T-helper 2 cell treated with Interferon-gamma antibody and Interleukin-4, amounts not matched to agents 5 μg/mL and 100 μg/mL, for 36 hours (primary cell): ENCODE results near the gene SORL1.
A peak's percentile ranks its signal among the peaks of the same experiment; 100 is the strongest.

Experiments
- DNase-seq: peaks from one replicate; pipeline ENCODE4 v3.0.0; 2021; ENCODE audit warnings: low spot score
- H3K27ac Mint-ChIP-seq: one replicate; pipeline ENCODE4 v1.8.0; 2021; ENCODE audit warnings: mild to moderate bottlenecking, mixed read lengths
- H3K27me3 Mint-ChIP-seq: one replicate; pipeline ENCODE4 v1.8.0; 2021; ENCODE audit warnings: low read depth, mixed read lengths
- H3K36me3 Mint-ChIP-seq: one replicate; pipeline ENCODE4 v1.8.0; 2021; ENCODE audit warnings: low read depth, mixed read lengths
- H3K4me1 Mint-ChIP-seq: one replicate; pipeline ENCODE4 v1.8.0; 2021; ENCODE audit warnings: low read depth, mixed read lengths
- H3K4me3 Mint-ChIP-seq: one replicate; pipeline ENCODE4 v1.8.0; 2022; ENCODE audit warnings: mild to moderate bottlenecking, moderate library complexity, mixed read lengths
- H3K9me3 Mint-ChIP-seq: one replicate; pipeline ENCODE4 v1.8.0; 2021; ENCODE audit warnings: mixed read lengths

SORL1 gene

DNA sequence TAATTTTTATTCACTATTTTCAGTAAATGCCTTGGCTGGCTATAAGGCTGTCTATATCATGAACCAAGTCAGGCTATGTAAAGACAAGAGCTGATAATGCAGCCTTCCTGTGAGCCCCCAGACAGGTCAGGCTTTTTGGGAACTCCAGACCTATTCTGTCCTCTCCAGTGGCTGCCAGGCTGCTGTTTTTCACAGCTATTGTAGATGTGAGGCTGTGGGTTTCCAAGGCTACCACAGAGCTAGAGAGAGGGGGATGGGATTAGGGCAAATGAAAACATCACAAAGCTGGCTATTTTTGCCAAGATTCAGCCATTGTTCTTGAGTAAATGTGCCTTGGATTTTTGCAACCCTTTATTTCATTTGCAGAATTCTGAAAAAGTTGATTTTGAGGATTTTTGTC lies 56.3 kb downstream of the SORL1 start:
- no peak for DNase-seq
- Mint-ChIP-seq H3K9me3 (peaks cover 27% of the 10 kb centered on the region), H3K4me3 (no peak overlapping the region), H3K27me3 (no peaks in the 10 kb centered on the region), H3K27ac (no peak overlapping the region), H3K4me1 (peaks cover 11% of the 10 kb centered on the region), H3K36me3 (peaks cover 82% of the 10 kb centered on the region)

DNA sequence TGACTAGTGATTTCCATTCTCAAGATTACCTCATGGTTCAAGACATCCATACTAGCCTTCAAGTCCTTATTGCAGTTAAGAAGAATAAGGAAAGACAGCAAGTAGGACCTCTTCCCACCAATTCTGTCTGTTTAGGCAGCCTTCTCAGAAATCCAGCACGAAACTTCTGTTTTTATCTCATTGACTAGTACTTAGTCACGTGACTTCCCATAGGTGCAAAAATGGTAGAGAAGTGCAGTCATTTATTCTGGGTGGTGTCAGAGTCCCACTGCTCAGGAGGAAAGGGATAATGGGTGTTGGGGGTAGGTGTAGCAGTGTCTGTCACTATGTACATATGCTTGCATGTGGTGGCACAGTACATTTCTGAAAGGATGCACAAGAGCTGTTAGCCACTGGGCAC lies 58.3 kb downstream of the SORL1 start:
- Mint-ChIP-seq H3K27ac (no peak overlapping the region), H3K27me3 (no peaks in the 10 kb centered on the region), H3K36me3 (peaks cover 82% of the 10 kb centered on the region), H3K9me3 (peaks cover 15% of the 10 kb centered on the region), H3K4me3 (no peak overlapping the region), H3K4me1 (peaks cover 23% of the 10 kb centered on the region)
- DNase-seq: no peak

DNA sequence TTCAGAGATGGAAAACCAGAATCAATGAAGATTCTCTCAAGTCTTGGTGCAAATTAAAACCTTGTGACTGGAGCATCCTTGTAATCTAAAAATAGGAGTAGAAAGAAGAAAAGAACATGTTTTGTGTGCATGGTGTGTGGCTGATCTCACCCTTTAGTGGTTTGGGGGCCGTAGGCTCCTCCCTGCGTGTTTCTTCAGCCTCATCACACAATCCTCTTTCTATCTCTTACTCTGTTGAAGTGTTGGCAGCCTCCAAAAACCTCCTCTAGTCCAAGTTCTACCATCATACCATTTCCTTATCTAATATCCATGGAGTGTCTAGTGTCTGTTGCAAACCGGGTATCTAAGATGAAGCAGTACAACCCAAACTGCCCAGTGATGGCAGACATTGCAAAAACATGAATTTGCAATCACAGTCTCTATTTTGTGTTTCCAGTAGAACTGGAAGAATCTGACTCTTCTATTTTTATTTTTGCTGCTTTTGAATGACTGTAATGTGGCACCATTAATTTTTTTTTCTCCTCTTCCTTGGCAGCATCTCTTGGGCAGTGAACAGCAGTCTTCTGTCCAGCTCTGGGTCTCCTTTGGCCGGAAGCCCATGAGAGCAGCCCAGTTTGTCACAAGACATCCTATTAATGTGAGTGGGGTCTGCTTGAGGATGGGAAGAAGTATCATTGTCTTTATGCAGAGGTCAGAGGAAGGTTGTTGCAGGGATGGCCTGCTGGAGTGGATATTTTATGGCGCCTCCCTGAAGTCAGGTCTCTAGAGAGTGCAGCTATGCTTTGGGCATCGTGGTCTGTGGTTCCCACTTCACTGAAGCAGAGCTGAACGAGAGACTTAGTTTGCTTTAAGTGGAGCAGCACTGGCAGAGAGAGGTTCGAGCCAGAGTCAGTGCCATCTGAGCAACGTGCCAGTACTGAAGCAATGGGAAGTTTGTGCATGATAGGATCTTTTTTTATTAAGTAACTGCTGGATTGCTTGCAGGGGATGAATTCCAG lies 60.7 kb downstream of the SORL1 start:
- H3K27ac Mint-ChIP-seq: no peak overlapping the region
- H3K27me3 Mint-ChIP-seq: no peaks in the 10 kb centered on the region
- peaks cover 73% of the 10 kb centered on the region for H3K36me3 Mint-ChIP-seq
- no peaks in the 10 kb centered on the region for H3K9me3 Mint-ChIP-seq
- H3K4me3 Mint-ChIP-seq: no peak overlapping the region
- no peak for DNase-seq
- peaks cover 23% of the 10 kb centered on the region for H3K4me1 Mint-ChIP-seq

DNA sequence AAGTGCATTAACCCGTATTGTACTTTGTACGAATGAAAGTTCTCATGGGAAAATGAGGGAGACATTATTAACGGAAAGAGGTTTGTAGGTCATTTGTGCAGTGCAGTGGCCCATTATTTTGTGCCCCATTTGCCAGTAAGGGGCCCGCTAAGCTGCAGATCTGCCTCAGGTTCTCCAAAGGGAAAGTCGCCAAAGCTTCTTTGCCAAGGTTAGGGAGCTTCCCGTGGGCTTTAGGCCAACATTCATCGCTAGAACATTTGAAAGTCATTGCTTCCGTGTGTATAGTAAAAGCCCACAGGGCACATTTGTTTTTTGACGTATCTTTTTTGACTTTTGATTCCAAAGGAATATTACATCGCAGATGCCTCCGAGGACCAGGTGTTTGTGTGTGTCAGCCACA lies 61.7 kb downstream of the SORL1 start:
- Mint-ChIP-seq H3K27me3 (no peaks in the 10 kb centered on the region), H3K9me3 (no peaks in the 10 kb centered on the region)

DNA sequence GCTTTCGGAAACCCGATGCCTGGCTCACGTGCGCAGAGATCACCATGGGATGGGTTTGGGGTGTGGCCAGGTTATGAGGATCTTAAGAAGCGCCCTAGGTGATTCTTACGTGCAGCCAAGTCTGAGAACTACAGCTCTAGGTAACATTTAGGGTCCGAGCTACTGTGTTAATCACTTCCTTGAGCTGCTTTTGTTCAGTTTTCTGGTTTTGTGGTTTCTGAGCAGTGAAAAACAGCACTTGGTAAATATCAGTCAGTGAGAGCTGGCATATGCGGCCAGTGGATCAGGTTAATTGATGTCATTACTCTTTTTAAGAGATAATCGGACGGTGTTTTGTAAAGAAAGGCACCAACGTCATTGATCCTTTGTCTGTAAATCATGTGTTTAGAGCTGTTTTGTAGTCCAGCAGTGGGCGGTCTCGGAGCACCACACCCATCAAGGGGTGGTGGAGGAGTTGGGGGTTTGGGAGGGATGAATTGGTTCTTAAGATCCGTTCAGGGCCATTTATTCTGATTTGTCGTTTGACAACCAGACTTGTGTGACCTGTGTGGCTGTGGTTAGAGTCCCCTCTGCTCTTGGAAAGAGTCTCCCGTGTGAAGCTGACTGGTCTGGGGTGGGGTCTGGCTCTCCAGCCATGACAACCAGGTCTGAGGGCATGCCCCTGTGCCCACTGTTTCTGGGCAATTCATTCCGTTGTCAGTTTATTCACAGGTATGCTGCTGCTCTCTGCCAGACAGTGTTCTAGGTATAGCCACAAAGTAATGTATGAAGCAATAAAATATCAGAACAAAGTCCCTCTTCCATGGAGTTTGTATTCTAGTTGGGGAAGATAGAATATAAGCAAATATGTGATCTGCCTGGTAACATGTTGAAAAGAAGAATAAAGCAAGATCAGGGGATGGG lies 62.6 kb downstream of the SORL1 start:
- peak overlapping the region; percentile 29 for H3K27ac Mint-ChIP-seq
- peaks cover 23% of the 10 kb centered on the region for H3K4me1 Mint-ChIP-seq
- no peaks in the 10 kb centered on the region for H3K9me3 Mint-ChIP-seq
- DNase-seq: no peak
- H3K4me3 Mint-ChIP-seq: no peak overlapping the region
- H3K27me3 Mint-ChIP-seq: no peaks in the 10 kb centered on the region
- H3K36me3 Mint-ChIP-seq: peaks cover 71% of the 10 kb centered on the region

More for the DNA sequence above, 61.7 kb downstream of the SORL1 start:
- no peak overlapping the region for H3K27ac Mint-ChIP-seq
- no peak for DNase-seq
- peaks cover 23% of the 10 kb centered on the region for H3K4me1 Mint-ChIP-seq
- H3K4me3 Mint-ChIP-seq: no peak overlapping the region
- H3K36me3 Mint-ChIP-seq: peaks cover 69% of the 10 kb centered on the region

DNA sequence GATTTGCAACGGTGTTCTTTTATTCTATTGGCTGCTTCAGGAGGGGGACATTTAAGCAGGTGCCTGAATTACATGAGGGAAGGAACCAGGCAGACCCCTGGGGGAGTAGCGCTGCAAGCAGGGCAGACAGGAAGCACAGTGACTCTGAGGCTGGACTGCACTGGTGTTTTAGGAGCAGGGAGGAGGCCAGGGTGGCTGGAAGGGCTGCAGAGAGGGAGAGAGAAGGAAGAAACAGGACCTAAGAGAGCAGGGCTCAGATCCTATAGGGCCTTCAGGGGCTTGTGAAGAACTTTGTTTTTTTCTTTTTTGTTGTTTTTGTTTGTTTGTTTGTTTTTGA lies 63.2 kb downstream of the SORL1 start:
- H3K4me1 Mint-ChIP-seq: peaks cover 25% of the 10 kb centered on the region
- H3K4me3 Mint-ChIP-seq: no peak overlapping the region
- H3K27ac Mint-ChIP-seq: peak overlapping the region; percentile 26
- H3K27me3 Mint-ChIP-seq: no peaks in the 10 kb centered on the region
- no peaks in the 10 kb centered on the region for H3K9me3 Mint-ChIP-seq
- DNase-seq: no peak
- H3K36me3 Mint-ChIP-seq: peaks cover 71% of the 10 kb centered on the region

DNA sequence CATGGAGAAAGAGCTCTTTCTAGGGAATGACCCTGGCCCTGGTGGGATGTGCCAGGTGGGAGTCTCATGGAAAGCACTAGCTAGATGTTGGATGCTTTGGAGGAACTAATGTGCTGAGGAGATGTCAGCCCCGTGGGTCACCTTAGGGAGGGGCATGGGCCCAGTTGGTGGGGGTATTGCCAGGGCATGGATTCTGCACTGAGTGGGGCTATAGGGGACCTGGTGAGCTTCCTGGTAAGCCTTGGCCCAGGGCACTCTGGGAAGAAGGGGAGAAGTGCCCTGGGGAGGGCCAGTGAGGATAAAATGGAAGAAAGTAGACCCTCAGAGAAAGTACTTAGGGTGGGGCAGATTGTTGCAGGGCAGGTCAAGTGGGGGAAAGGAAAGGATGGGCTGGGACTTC lies 65.9 kb downstream of the SORL1 start:
- H3K27ac Mint-ChIP-seq: no peak overlapping the region

DNA sequence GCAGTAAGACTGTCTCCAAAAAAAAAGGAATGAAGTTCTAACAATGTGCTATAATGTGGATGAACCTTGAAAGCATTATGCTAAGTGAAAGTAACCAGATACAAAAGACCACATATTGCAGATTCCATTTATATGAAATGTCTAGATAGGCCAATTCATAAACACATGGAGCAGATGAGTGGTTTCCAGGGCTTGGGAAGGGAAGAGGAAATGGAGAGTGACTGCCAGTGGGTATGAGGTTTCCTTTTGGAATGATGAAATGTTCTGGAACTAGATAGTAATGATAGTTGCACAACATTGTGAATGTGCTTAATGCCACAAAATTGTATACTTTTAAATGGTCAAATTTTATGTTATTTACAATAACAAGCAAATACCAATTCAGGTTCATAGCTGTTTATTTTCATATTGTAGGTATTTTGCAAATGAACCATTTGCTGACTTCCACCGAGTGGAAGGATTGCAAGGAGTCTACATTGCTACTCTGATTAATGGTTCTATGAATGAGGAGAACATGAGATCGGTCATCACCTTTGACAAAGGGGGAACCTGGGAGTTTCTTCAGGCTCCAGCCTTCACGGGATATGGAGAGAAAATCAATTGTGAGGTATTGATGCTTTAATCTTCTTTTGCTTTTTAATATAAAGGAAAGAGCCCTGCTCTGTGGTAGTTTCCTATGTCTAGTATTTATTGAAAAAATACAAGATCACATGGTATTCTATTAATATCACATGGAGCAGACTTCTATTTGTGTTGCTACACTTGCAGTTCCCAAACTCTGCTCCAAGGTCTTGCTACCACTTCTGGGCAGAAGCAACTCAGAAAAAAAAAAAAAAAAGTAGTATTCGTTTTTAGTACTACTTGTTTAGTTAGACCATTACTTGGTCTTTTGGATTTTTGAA lies 68.4 kb downstream of the SORL1 start:
- Mint-ChIP-seq H3K27ac (peak overlapping the region; percentile 11), H3K9me3 (peaks cover 10% of the 10 kb centered on the region), H3K4me3 (no peak overlapping the region), H3K4me1 (peaks cover 15% of the 10 kb centered on the region), H3K36me3 (peaks cover 69% of the 10 kb centered on the region), H3K27me3 (no peaks in the 10 kb centered on the region)
- DNase-seq: no peak

More for the DNA sequence above, 65.9 kb downstream of the SORL1 start:
- DNase-seq: no peak
- Mint-ChIP-seq H3K4me3 (no peak overlapping the region), H3K27me3 (no peaks in the 10 kb centered on the region), H3K4me1 (peaks cover 29% of the 10 kb centered on the region), H3K9me3 (no peaks in the 10 kb centered on the region), H3K36me3 (peaks cover 72% of the 10 kb centered on the region)

DNA sequence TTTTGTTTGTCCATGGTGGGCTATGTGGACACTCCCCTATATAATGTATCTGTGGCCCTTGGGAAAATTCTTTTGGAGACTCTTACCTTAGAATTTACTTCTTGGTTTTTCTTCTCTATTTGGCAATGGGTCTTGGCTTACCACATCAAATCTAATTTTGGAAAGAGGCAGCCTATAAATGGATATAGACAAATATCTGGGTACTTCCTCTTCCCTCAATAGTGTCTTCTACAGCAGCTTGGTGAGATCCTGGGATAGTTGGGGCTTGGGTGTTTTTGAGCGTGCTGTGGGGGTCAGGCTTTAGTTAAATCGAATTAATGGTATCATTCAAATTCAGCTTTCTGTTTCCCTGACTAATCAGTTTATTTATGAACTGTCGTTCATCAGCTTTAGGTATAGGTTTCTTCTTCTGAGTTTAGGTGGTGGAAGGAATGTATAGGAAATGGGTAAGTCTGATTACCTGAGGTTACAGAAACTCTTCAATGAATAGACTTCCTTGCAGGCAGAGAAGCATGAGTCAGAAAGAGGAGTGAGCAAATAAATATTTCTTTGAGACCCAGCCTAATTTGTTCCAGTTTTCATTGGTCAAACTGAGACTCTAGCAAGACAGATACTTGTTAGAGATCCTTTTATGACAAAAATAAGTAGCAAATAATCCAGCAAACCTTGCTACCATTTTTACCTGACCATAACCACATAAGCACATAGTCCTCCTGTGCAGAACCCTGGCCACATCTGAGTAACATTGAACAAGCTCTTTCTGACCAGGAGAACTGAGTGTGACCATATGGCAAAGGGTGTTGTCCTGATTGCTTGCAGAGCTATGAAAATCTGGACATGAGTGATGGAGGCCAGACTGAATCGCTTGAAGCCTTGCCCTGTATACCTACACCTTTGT lies 69.3 kb downstream of the SORL1 start:
- Mint-ChIP-seq H3K4me3 (no peak overlapping the region), H3K27ac (no peak overlapping the region), H3K4me1 (peaks cover 15% of the 10 kb centered on the region), H3K9me3 (peaks cover 15% of the 10 kb centered on the region), H3K27me3 (no peaks in the 10 kb centered on the region), H3K36me3 (peaks cover 74% of the 10 kb centered on the region)
- no peak for DNase-seq

DNA sequence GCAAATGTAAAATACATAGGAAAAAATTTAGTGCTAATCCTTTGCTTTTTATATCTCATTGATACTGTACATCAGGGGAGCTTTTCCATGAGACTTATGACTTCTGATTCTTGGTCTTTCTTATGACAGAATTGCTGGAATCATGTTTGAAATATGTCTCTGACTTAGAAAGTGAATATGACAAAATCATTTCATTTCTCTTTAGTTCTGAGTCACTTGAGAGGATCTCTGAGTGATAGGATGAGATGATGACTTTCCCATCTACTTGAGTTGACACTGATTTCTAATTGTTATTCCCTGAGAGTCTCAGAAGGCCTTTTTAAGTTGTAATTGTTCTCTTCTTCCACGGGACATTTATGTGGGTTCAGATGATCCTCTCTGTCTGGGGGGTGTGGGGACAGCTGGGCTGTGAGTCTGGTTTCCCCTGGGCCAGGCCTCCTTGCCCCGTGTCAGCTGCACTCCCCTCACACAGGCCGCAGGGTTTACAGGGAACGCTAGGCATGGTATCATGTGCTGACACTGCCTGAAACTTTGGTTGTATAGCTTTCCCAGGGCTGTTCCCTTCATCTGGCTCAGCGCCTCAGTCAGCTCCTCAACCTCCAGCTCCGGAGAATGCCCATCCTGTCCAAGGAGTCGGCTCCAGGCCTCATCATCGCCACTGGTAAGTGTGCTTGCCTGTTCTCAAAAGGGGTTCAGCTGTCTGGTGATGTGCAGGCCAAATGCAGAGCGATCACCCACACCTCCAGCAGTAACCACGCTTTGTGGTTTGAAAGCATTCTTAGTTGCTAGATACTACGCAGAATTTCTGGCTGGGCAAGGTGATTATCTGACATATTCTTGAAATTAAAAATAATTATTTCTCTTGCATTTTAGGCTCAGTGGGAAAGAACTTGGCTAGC lies 70.2 kb downstream of the SORL1 start:
- no peak overlapping the region for H3K4me3 Mint-ChIP-seq
- H3K27ac Mint-ChIP-seq: no peak overlapping the region
- peaks cover 76% of the 10 kb centered on the region for H3K36me3 Mint-ChIP-seq
- peaks cover 21% of the 10 kb centered on the region for H3K9me3 Mint-ChIP-seq
- peaks cover 15% of the 10 kb centered on the region for H3K4me1 Mint-ChIP-seq
- H3K27me3 Mint-ChIP-seq: no peaks in the 10 kb centered on the region
- DNase-seq: no peak

DNA sequence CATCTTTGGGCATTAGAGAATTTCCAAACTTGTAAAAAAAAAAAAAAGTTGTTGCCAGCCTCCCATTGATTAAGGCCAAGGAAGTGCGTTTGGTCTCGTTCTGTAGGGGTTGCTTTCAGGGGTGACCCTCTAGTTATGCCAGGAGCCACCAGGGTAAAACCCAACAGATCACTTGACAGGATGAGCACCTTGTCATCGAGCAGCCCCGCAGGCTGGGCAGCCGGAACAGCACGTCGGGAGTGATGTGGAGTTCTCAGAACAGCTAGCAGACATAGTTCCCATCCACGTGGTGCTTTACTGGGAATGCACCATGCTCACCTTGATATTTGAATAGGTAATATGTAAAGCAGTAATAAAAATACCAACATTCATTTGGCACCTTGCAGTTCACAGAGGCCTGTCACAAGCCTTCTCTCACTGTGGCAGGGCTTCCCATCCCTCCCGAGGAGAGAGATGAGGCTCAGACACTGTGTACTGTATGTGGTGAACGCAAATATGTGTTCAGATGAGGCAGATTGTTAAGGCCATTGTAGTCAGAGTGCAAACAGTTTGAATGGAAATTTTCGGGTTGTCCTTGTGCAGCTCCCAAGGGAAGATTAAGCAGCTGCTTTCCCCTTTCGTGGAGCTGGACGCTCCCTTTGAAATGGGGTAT lies 71.6 kb downstream of the SORL1 start:
- DNase-seq: no peak
- Mint-ChIP-seq H3K9me3 (peaks cover 23% of the 10 kb centered on the region), H3K4me3 (no peak overlapping the region), H3K27ac (no peak overlapping the region), H3K27me3 (no peaks in the 10 kb centered on the region), H3K36me3 (peaks cover 77% of the 10 kb centered on the region), H3K4me1 (peaks cover 15% of the 10 kb centered on the region)
